DMS53 treated with DMSO at 0.1 percent for 48 hours (cell line): ENCODE results near the gene MT1A.
A peak's percentile ranks its signal among the peaks of the same experiment; 100 is the strongest.

Experiments
- DNase-seq: peaks from one replicate; lab custom pipeline; 2025; ENCODE audit not compliant: unreplicated experiment; lab: John Stamatoyannopoulos, UW

The MT1A gene

GRCh38 chr16:56630134-56630533 is 8.3 kb upstream of the MT1A start:
- no peak for DNase-seq

- DNase-seq, result no peak
Measured at GRCh38 chr16:56631197-56631596, 7.3 kb upstream of the MT1A start.

- DNase-seq, result peak; percentile 12
Measured at GRCh38 chr16:56631832-56632155, 6.7 kb upstream of the MT1A start.

- peak; percentile 16 for DNase-seq
Measured at GRCh38 chr16:56632156-56632847, 6.2 kb upstream of the MT1A start, which contains the start of gene MT1M. TSS of gene MT1M (plus strand) at chr16:56632659. CDS start at chr16:56632732, 73 bp downstream.

- DNase-seq, result no peak
Measured at GRCh38 chr16:56632848-56633365, 5.6 kb upstream of the MT1A start.

- no peak for DNase-seq
Measured at GRCh38 chr16:56633535-56633934, 4.9 kb upstream of the MT1A start.

GRCh38 chr16:56634715-56635440 is 3.6 kb upstream of the MT1A start:
- no peak for DNase-seq

GRCh38 chr16:56635441-56635967 is 3.0 kb upstream of the MT1A start:
- no peak for DNase-seq

GRCh38 chr16:56636616-56637413 is 1.7 kb upstream of the MT1A start:
- no peak for DNase-seq

- no peak for DNase-seq
Measured at GRCh38 chr16:56639045-56639444, 579 bp downstream of the MT1A start.

- no peak for DNase-seq
Measured at GRCh38 chr16:56640076-56640475, 1.6 kb downstream of the MT1A start.

- DNase-seq, result no peak
Measured at GRCh38 chr16:56641166-56641565, 2.7 kb downstream of the MT1A start.

- DNase-seq, result peak; percentile 80
Measured at GRCh38 chr16:56643080-56643778, 4.8 kb downstream of the MT1A start.

- DNase-seq, result no peak
Measured at GRCh38 chr16:56643833-56644232, 5.4 kb downstream of the MT1A start.

GRCh38 chr16:56645311-56645710 is 6.8 kb downstream of the MT1A start:
- DNase-seq, result no peak

- no peak for DNase-seq
Measured at GRCh38 chr16:56645838-56646237, 7.4 kb downstream of the MT1A start.

GRCh38 chr16:56647641-56648431 is 9.4 kb downstream of the MT1A start:
- DNase-seq, result no peak

- no peak for DNase-seq
Measured at GRCh38 chr16:56649271-56649670, 10.8 kb downstream of the MT1A start.

- DNase-seq, result no peak
Measured at GRCh38 chr16:56649820-56650219, 11.4 kb downstream of the MT1A start.

GRCh38 chr16:56651586-56651985 is 13.1 kb downstream of the MT1A start, which contains the start of gene MT1B:
TSS of gene MT1B (plus strand) at chr16:56651886. CDS start at chr16:56651954, 68 bp downstream.
- no peak for DNase-seq
